ENCODE data around the gene LASP1NB.
A peak's percentile ranks its signal among the peaks of the same experiment; 100 is the strongest.
"Not testable (repeated sequence)": the region's sequence is repeated elsewhere in the genome, so short reads cannot be mapped to it uniquely, and the experiment has no call there.

Gene LASP1NB

DNA sequence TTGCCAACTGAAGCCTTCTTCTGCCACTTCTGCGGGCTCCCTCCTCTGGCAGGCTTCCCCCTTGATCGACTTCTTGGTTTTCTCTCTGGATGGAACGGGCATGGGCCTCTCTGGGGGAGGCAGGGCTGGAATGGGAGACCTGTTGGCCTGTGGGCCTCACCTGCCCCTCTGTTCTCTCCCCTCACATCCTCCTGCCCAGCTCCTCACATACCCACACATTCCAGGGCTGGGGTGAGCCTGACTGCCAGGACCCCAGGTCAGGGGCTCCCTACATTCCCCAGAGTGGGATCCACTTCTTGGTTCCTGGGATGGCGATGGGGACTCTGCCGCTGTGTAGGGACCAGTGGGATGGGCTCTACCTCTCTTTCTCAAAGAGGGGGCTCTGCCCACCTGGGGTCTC lies 6.5 kb upstream of the LASP1NB start:
- DNase-seq = no peak

DNA sequence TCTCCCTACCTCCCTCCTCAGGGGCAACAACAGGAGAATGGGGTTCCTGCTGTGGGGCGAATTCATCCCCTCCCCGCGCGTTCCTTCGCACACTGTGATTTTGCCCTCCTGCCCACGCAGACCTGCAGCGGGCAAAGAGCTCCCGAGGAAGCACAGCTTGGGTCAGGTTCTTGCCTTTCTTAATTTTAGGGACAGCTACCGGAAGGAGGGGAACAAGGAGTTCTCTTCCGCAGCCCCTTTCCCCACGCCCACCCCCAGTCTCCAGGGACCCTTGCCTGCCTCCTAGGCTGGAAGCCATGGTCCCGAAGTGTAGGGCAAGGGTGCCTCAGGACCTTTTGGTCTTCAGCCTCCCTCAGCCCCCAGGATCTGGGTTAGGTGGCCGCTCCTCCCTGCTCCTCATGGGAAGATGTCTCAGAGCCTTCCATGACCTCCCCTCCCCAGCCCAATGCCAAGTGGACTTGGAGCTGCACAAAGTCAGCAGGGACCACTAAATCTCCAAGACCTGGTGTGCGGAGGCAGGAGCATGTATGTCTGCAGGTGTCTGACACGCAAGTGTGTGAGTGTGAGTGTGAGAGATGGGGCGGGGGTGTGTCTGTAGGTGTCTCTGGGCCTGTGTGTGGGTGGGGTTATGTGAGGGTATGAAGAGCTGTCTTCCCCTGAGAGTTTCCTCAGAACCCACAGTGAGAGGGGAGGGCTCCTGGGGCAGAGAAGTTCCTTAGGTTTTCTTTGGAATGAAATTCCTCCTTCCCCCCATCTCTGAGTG lies 5.9 kb upstream of the LASP1NB start:
- DNase-seq = no peak

DNA sequence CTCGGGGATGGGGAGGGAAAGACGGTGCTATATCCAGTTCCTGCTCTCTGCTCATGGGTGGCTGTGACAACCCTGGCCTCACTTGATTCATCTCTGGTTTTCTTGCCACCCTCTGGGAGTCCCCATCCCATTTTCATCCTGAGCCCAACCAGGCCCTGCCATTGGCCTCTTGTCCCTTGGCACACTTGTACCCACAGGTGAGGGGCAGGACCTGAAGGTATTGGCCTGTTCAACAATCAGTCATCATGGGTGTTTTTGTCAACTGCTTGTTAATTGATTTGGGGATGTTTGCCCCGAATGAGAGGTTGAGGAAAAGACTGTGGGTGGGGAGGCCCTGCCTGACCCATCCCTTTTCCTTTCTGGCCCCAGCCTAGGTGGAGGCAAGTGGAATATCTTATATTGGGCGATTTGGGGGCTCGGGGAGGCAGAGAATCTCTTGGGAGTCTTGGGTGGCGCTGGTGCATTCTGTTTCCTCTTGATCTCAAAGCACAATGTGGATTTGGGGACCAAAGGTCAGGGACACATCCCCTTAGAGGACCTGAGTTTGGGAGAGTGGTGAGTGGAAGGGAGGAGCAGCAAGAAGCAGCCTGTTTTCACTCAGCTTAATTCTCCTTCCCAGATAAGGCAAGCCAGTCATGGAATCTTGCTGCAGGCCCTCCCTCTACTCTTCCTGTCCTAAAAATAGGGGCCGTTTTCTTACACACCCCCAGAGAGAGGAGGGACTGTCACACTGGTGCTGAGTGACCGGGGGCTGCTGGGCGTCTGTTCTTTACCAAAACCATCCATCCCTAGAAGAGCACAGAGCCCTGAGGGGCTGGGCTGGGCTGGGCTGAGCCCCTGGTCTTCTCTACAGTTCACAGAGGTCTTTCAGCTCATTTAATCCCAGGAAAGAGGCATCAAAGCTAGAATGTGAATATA lies 4.8 kb upstream of the LASP1NB start:
- no peak for DNase-seq

DNA sequence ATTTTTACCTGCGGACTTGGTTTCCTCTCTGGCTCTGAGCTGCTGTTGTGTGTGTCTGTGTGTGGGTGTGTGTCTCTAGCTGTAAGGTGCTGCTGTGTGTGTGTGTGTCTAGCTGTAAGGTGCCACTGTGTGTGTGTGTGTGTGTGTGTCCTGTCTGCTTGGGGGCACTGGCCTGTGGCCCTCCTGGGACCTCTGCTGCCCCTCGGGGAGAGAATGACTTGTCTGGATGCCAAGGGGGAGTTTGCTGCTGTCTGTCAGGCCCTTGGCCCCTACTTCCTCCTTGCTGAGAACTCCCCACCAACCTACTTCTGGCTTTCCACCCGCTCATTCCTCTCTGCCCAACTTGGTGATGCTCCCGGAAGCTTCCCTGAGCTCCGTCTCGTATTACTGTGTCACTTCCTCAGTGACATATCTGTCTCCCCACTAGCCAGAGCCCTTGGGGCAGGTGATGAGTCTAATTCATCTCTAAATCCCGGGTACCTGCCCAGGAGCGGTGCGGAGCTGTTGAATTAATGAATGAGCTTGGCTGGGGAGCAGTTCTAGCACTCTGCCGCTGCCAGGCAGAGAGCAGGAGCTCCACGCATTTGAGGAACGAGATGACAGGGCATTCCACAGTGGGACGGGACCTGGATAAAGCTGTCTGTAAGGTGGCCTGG lies 3.5 kb upstream of the LASP1NB start:
- DNase-seq = no peak

DNA sequence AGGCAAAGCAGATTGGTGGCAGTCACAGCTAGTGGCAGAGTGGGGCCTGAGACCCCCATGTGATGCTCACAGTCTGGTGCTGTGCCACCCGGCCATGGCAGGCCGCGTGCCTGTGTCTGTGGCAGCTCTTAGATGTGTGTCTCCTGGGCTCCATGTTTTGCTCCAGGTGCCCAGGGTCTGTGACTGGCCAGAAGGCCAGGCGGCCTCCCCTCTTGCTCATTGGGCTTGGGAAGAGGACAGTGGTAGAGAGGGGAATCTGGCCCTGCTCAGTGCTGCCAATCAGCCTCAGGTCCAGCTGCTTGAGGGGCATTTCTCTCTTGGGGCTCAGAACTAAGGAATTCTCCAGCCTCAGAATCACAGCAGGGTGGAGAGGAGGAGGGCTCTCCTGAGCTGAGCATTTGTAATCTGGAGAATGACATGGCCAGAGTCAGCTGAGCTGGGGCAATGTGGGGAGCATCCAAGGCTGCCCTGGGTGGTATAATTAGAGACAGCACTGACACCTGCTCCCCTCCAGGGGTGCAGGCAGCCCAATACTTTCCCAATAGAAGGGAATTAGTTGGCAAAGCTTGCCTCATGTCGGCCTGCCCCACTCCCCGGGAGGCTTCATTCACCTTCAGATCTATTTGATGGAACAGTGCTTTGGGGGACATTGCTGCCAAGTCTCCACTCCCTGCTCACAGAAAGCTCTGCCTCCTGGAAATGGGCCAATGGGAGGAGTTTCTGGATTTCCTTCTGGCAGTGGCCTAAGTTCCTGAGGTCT lies 2.7 kb upstream of the LASP1NB start:
- no peak for DNase-seq

DNA sequence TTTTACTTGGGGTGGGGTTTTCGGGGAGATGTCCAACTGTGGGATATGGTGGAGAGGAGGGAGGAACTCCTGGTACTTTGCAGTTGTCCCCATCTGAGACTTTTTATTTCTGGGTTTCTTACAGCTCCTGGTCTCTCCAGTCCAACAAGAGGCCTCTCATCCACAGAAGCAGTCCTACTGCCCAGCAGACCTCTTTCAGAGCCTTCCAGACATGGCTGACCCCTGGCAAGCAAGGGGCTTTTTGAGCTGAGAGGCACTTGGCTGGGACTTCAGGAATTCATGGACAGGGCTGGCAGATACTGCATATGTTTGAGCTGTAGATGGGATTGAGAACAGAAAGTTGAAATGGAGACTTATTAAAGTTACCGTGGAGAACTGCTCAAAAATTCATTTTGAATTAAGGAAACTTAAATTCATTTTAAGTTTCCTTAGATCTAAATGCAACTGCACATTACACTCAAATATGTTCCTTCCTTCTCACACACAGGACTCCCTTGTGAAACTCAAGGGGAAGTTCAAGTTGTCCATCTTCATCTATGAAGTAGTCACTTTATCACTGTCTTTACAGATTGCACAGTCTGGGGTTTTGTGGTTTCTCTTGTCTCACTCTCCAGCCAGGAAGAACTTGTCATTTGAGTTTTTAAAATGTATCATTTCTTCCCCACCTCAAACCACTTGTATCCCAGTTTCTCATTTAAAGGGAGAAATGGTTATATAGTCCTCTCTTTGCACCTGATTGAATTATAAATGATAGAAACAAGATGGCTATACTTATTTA lies 1.1 kb downstream of the LASP1NB start:
- DNase-seq = no peak

DNA sequence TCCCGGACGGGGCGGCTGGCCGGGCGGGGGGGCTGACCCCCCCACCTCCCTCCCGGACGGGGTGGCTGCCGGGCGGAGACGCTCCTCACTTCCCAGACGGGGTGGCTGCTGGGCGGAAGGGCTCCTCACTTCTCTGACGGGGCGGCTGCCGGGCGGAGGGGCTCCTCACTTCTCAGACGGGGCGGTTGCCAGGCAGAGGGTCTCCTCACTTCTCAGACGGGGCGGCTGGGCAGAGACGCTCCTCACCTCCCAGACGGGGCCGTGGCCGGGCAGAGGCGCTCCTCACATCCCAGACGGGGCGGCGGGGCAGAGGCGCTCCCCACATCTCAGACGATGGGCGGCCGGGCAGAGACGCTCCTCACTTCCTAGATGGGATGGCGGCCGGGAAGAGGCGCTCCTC lies 5.4 kb downstream of the LASP1NB start:
- not testable (repeated sequence) for DNase-seq

DNA sequence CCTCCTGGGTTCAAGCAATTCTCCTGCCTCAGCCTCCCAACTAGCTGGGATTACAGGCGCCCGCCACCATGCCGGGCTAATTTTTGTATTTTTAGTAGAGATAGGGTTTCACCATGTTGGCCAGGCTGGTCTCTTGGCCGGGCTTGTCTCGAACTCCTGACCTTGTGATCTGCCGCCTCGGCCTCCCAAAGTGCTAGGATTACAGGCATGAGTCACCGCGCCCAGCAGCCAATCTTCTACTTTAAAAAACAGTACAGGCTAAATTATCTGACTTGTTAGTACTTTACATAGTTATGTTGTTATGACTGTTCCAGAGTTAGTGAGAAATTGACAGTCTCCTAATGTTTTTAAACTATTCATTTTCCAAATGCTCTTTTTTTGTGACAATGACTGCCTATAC lies 8.5 kb downstream of the LASP1NB start:
- DNase-seq = not testable (repeated sequence)

DNA sequence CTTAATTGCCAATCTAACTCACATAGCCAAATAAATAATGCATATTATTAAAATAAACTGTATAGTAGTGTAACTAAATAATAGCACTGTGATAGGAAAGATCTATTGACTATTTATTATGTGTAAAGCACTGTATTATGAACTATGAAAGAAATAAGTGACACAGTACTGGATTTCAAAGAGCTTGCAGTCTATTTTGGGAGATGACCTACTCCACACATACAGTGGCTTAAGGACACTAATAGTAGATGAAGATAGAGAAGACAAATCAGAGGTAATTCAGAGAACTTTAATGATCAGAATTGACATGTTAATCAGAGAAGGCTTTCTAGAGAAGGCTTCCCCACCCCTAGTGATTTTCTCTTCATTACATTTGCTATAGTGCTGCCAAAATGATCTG lies 14.6 kb downstream of the LASP1NB start:
- no peak for DNase-seq

DNA sequence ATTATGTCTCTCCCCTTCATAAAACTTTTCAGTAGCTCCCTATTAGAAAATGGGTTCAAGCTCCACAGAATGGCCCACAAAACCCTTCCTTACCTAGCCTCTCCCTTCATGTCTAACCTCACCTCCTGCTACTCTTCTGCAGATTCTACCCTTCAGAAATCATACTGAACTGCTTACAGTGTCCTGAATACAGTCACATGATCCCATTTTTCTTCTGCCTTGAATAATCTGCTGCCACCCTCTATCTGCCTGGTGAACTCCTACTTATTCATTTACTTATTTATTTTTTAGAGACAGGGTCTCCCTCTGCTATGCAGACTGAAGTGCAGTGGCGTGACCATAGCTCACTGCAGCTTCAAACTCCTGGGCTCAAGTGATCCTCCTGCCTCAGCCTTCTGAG lies 15.0 kb downstream of the LASP1NB start:
- DNase-seq = no peak

DNA sequence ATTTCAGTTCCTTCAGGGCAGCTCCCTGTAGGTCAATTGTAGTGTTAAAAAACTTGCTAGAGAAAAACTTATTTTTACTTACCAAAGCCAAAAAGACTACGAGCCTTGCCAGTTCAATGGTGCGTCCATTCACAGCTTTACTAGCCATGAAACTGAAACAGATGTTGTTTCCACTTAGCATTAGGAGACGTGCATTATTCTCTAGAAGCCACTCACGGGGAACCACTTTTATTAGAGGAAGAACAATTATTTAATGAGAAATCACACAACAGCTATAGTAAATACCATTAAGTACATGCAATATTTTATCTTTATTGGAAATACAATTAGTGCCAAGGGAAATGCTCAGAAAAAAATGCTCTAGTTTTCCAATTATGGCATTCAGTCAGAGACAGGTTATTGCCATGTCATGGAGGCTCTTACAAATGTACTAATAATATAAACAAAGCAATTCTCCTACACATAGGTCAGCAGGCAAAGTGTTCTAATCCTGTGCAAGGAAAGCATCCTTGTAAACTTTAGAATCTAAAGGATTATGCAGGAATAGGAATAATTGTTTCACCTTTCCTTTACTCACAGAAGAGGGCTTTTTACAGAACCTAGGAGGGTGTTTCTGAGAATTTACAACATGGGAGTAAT lies 17.4 kb downstream of the LASP1NB start:
- no peak for DNase-seq

DNA sequence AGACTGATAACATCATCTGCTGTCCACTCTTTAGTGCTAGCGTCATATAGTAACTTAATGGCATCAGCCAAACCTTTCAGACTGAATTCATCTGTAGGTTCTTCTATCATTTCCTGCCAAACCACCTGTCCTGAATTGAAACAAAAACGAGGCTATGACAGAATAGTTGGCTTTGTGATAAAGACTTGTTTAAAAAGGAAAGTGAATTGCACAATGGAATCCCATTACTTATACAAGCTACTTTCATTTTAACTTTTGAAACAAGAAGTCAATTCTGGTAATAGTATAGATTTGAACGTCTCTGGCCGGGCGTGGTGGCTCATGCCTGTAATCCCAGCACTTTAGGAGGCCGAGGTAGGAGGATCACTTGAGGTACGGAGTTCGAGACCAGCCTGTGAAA lies 18.2 kb downstream of the LASP1NB start:
- no peak for DNase-seq

DNA sequence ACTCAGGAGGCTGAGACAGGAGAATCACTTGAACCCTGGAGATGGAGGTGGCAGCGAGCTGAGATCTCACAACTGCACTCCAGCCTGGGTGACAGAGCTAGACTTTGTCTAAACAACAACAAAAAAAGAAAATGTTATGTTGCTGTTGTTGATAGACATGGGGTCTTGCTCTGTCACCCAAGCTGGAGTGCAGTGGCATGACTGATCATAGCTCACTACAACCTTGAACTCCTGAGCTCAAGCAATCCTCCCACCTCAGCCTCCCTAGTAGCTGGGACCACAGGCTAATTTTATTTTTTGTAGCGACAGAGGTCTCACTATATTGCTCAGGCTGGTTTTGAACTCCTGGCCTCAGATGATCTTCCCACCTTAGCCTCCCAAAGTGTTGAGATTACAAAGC lies 21.8 kb downstream of the LASP1NB start:
- no peak for DNase-seq

DNA sequence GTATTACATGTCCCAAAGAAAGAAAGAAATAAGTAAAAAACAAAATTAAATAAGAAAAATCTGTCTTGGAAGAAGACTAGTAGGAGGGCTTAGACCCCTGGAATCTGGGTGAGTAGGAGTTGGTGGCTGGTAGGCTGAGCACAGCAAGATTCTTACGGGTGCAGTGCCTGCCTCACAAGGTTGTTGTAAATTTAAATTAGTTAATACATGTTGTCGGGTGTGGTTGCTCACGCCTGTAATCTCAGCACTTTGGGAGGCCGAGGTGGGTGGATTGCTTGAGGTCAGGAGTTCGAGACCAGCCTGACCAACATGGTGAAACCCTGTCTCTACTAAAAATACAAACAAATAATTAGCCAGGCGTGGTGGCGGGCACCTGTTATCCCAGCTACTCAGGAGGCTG lies 28.4 kb downstream of the LASP1NB start:
- not testable (repeated sequence) for DNase-seq

DNA sequence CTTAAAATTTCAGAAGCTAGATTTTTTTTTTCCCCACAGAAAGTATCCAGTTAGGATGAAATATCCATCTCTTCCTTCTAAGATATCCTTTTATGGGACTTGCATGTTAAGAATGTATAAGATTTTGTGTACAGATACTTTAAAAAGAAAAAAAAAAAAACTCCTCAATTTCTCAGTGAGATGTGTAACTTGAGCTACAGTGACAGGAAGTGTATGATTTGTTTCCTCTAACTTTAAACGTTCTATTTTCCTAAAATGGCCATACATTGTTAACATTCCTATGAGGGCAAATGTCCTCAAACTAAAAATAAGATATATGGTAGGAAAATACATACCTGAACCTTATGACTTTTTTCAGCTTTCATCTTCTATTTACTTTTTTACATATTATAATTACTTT lies 32.9 kb downstream of the LASP1NB start:
- no peak for DNase-seq

DNA sequence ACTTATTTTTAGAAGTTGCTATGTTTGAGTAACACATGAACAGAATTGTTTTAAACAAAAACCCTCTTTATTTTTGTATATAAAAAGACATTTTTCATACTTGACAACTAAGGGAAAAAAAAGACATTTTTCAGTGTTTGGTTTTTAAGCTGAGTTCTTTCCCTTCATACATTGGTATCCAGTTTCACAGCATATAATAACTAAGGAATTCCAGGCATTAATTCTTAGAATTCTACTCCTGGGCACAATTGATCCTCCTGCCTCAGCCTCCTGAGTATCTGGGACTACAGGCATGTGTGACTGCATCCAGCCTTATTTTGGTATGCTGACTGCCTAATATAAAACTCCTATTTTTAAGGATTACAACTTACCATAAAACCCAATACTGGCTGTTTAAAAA lies 33.3 kb downstream of the LASP1NB start:
- DNase-seq = no peak

DNA sequence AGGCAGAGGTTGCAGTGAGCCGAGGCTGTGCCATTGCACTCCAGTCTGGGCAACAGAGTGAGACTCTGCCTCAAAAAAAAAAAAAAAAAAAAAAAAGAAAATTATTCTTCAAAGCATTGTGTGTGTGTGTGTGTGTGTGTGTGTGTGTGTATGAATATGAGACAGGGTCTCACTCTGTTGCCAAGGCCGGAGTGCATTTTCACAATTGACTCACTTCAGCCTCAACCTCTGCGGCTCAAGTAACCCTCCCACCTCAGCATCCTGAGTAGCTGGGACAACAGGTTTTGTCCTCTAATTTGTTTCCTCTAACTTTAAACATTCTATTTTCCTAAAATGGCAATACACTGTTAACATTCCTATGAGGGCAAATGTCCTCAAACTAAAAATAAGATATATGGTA lies 34.1 kb downstream of the LASP1NB start:
- DNase-seq = no peak

DNA sequence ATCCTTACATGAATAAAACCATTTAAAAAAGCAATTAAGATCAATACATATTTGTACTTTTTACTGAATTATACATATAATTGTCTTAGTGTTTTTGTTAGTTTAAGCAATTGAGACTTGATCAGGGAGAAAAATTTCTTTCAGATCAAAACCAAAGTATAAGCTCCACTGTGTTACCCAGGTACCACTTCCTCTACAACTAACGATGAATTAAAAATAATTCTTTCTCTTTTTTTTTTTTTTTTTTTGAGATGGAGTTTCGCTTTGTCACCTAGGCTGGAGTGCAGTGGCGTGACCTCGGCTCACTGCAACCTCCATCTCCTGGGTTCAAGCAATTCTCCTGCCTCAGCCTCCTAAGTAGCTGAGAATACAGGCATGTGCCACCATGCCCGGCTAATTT lies 35.0 kb downstream of the LASP1NB start:
- DNase-seq = no peak

DNA sequence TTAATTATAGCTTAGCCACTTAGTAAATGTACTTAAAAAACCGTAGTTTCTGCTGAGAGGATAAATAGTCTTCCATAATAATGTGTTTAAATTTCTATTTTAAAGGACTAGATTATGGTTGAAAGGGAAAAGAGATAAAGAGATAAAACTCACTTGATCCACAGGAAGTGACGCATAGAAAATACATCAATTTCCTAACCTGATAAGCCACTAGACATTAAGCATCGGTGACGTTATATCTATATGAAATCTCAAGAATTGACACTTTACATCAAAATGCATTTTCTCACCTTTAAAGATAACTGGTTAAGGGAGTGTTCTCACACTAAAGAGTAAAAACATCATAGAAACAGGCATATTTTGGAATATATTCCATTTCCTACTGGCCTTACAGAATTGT lies 36.0 kb downstream of the LASP1NB start:
- DNase-seq = no peak

DNA sequence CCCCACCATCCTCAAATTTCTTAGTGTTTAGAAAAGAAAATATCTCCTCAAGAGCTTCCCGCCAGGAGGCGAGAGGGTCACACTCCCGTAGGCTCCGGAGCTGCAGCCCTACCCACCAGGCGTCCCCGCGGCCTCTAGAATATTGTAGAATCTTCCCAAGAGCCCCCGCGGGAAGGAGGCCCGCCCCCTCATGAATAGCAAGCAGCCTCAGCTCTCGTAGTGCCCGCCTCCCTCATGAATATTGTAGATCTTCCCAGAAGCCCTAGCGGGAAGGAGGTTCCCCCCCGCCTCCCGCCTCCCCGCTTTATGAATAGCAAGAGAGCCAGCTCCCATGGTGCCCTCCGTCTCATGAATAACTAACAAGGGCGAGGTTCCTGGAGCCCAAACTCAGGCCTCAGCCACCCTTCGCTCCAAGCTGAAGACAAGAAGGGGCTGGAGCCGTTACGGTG lies 41.9 kb downstream of the LASP1NB start, which contains the start of gene FBXO47:
Gene FBXO47 (minus strand): TSS at position 114 of the 449 bp plus-strand sequence. CDS start 4,378 bp downstream, outside the sequence.
- peak; percentile 77 for DNase-seq

DNA sequence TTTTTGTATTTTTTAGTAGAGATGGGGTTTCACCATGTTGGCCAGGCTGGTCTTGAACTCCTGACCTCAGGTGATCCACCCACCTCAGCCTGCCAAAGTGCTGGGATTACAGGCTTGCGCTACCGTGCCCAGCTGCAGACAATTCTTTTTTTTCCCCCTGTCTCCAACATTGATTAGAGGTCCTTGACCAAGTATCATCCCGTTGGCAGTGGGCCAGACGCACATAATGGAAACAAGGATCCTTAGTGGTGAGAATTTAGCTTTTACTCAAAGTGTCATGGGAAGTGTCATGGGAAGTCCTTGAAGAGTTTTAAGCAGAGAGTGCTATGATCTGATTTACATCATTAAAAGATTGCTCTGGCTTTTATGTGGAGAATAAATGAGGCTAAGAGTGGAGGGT lies 43.9 kb downstream of the LASP1NB start:
- DNase-seq = no peak
